ENCODE measurements around the gene TXNL1.

- TF ChIP-seq CTCF (IDR thresholded peaks at IDR 0.05) (no peak), POLR2AphosphoS5 (IDR thresholded peaks at IDR 0.05) (no peak), POLR2A (IDR thresholded peaks at IDR 0.05) (no peak)
Measured at GRCh38 chr18:56641714-56642337, 3.4 kb upstream of the TXNL1 start.

Measured in upper lobe of left lung (tissue), 4 donors.